ENCODE results near the gene TPBG.
"Not testable (repeated sequence)": the region's sequence is repeated elsewhere in the genome, so short reads cannot be mapped to it uniquely, and the experiment has no call there.

Gene TPBG

GRCh38 chr6:82376636-82377035 lies 13.0 kb downstream of the TPBG start:
- DNase-seq = no peak

- DNase-seq = no peak
These were observed 17.1 kb downstream of the TPBG start for GRCh38 chr6:82380566-82381185.

- no peak for DNase-seq
These were observed 17.7 kb downstream of the TPBG start for GRCh38 chr6:82381278-82381677.

- no peak for DNase-seq
These were observed 21.5 kb downstream of the TPBG start for GRCh38 chr6:82385102-82385501.

GRCh38 chr6:82385546-82385945 lies 21.9 kb downstream of the TPBG start:
- DNase-seq = no peak

- no peak for DNase-seq
These were observed 22.3 kb downstream of the TPBG start for GRCh38 chr6:82385961-82386360.

GRCh38 chr6:82394770-82395169 lies 31.2 kb downstream of the TPBG start:
- DNase-seq = not testable (repeated sequence)

- peak; percentile 94 for DNase-seq
These were observed 33.5 kb downstream of the TPBG start for GRCh38 chr6:82396964-82397751.

- DNase-seq = peak; percentile 49
These were observed 34.5 kb downstream of the TPBG start for GRCh38 chr6:82397962-82398692.

- DNase-seq = peak; percentile 78
These were observed 45.4 kb downstream of the TPBG start for GRCh38 chr6:82408952-82409431.

- DNase-seq = peak; percentile 69
These were observed 46.6 kb downstream of the TPBG start for GRCh38 chr6:82410151-82410648.

- no peak for DNase-seq
These were observed 50.3 kb downstream of the TPBG start for GRCh38 chr6:82413868-82414267.

GRCh38 chr6:82415820-82416219 lies 52.2 kb downstream of the TPBG start:
- DNase-seq = no peak

GRCh38 chr6:82416346-82416745 lies 52.7 kb downstream of the TPBG start:
- no peak for DNase-seq
